ENCODE results near the gene PLK1.
A peak's percentile ranks its signal among the peaks of the same experiment; 100 is the strongest.

PLK1 gene

GRCh38 chr16:23699100-23699499 is 20.4 kb downstream of the PLK1 start:
- ATAC-seq: no peak
- TF ChIP-seq CREB5 (CRISPR knock-in tag; IDR thresholded peaks at IDR 0.05; ENCODE audit: low read depth) (no peak), ZNF70 (CRISPR knock-in tag; IDR thresholded peaks at IDR 0.05) (no peak), SNAI2 (CRISPR knock-in tag; IDR thresholded peaks at IDR 0.05) (no peak), GLIS3 (CRISPR knock-in tag; IDR thresholded peaks at IDR 0.05) (no peak), OSR1 (CRISPR knock-in tag; IDR thresholded peaks at IDR 0.05) (no peak), CSRNP3 (CRISPR knock-in tag; IDR thresholded peaks at IDR 0.05) (no peak), ISL1 (CRISPR knock-in tag; IDR thresholded peaks at IDR 0.05) (no peak), ZFP3 (CRISPR knock-in tag; IDR thresholded peaks at IDR 0.05) (no peak), ZNF565 (CRISPR knock-in tag; conservative IDR thresholded peaks at IDR 0.05; ENCODE audit: low read depth) (no peak), TCF4 (CRISPR knock-in tag; IDR thresholded peaks at IDR 0.05; ENCODE audit: borderline replicate concordance) (no peak), ESRRG (CRISPR knock-in tag; IDR thresholded peaks at IDR 0.05) (no peak), CSDC2 (CRISPR knock-in tag; IDR thresholded peaks at IDR 0.05) (no peak)

GRCh38 chr16:23700093-23700492 is 21.4 kb downstream of the PLK1 start:
- ATAC-seq: no peak
- no peak for TF ChIP-seq CSDC2 (CRISPR knock-in tag; IDR thresholded peaks at IDR 0.05)
- TF ChIP-seq GLIS3 (CRISPR knock-in tag; IDR thresholded peaks at IDR 0.05): no peak
- no peak for TF ChIP-seq ZFP30 (CRISPR knock-in tag; IDR thresholded peaks at IDR 0.05)
- TF ChIP-seq ZNF8 (CRISPR knock-in tag; IDR thresholded peaks at IDR 0.05): no peak
- no peak for TF ChIP-seq ZFP3 (CRISPR knock-in tag; IDR thresholded peaks at IDR 0.05)
- no peak for TF ChIP-seq ZNF70 (CRISPR knock-in tag; IDR thresholded peaks at IDR 0.05)

GRCh38 chr16:23700509-23700908 is 21.8 kb downstream of the PLK1 start:
- TF ChIP-seq BACH2 (CRISPR knock-in tag; IDR thresholded peaks at IDR 0.05; ENCODE audit: borderline replicate concordance) (no peak), ZNF70 (CRISPR knock-in tag; IDR thresholded peaks at IDR 0.05) (no peak), ZC3H10 (CRISPR knock-in tag; IDR thresholded peaks at IDR 0.05) (no peak), TOX (CRISPR knock-in tag; IDR thresholded peaks at IDR 0.05; ENCODE audit: borderline replicate concordance) (no peak), ZFP3 (CRISPR knock-in tag; IDR thresholded peaks at IDR 0.05) (no peak), RARB (CRISPR knock-in tag; IDR thresholded peaks at IDR 0.05) (no peak), CSRNP3 (CRISPR knock-in tag; IDR thresholded peaks at IDR 0.05) (no peak), ISL1 (CRISPR knock-in tag; IDR thresholded peaks at IDR 0.05) (no peak), ZNF565 (CRISPR knock-in tag; conservative IDR thresholded peaks at IDR 0.05; ENCODE audit: low read depth) (no peak), CREB5 (CRISPR knock-in tag; IDR thresholded peaks at IDR 0.05; ENCODE audit: low read depth) (no peak), ESRRG (CRISPR knock-in tag; IDR thresholded peaks at IDR 0.05) (no peak), CSDC2 (CRISPR knock-in tag; IDR thresholded peaks at IDR 0.05) (no peak), ZNF8 (CRISPR knock-in tag; IDR thresholded peaks at IDR 0.05) (no peak), PPARA (CRISPR knock-in tag; IDR thresholded peaks at IDR 0.05; ENCODE audit: borderline replicate concordance) (no peak), ARNTL (CRISPR knock-in tag; IDR thresholded peaks at IDR 0.05; ENCODE audit: borderline replicate concordance, low read depth) (no peak), OSR1 (CRISPR knock-in tag; IDR thresholded peaks at IDR 0.05) (no peak)
- peak; percentile 37; the same call in 1 of the 3 replicates for ATAC-seq

GRCh38 chr16:23701045-23701444 is 22.4 kb downstream of the PLK1 start:
- no peak for ATAC-seq
- TF ChIP-seq CSRNP3 (CRISPR knock-in tag; IDR thresholded peaks at IDR 0.05): no peak
- TF ChIP-seq POU6F1 (CRISPR knock-in tag; IDR thresholded peaks at IDR 0.05; ENCODE audit: borderline replicate concordance, low read depth): no peak
- no peak for TF ChIP-seq RARB (CRISPR knock-in tag; IDR thresholded peaks at IDR 0.05)
- no peak for TF ChIP-seq ZNF8 (CRISPR knock-in tag; IDR thresholded peaks at IDR 0.05)
- TF ChIP-seq SNAI2 (CRISPR knock-in tag; IDR thresholded peaks at IDR 0.05): no peak
- no peak for TF ChIP-seq ZNF565 (CRISPR knock-in tag; conservative IDR thresholded peaks at IDR 0.05; ENCODE audit: low read depth)
- no peak for TF ChIP-seq TSHZ2 (CRISPR knock-in tag; IDR thresholded peaks at IDR 0.05)
- no peak for TF ChIP-seq TOX (CRISPR knock-in tag; IDR thresholded peaks at IDR 0.05; ENCODE audit: borderline replicate concordance)
- no peak for TF ChIP-seq ESRRG (CRISPR knock-in tag; IDR thresholded peaks at IDR 0.05)
- TF ChIP-seq PPARA (CRISPR knock-in tag; IDR thresholded peaks at IDR 0.05; ENCODE audit: borderline replicate concordance): no peak
- no peak for TF ChIP-seq OSR1 (CRISPR knock-in tag; IDR thresholded peaks at IDR 0.05)
- TF ChIP-seq GLIS3 (CRISPR knock-in tag; IDR thresholded peaks at IDR 0.05): no peak
- no peak for TF ChIP-seq ZNF70 (CRISPR knock-in tag; IDR thresholded peaks at IDR 0.05)
- no peak for TF ChIP-seq ARNTL (CRISPR knock-in tag; IDR thresholded peaks at IDR 0.05; ENCODE audit: borderline replicate concordance, low read depth)
- TF ChIP-seq ZFP3 (CRISPR knock-in tag; IDR thresholded peaks at IDR 0.05): no peak
